H1 (cell line): ENCODE data around the gene ZC3H18. TPM values are rescaled to one million over a fixed set of nuclear protein-coding genes. Genes with fewer than 3 reads are reported as not detected.

ENCODE experiments used
- CTCF ChIA-PET: fragments of 300-600 bp; sonication (Branson Sonifier 250); formaldehyde crosslinking; loops from one replicate; lab custom pipeline; 2021; ENCODE audit not compliant: partially characterized antibody; lab: Charles Lee
- POLR2A ChIA-PET: fragments of 300-600 bp; sonication (Branson Sonifier 250); formaldehyde crosslinking; loops from one replicate; lab custom pipeline; 2021; ENCODE audit warnings: inconsistent platforms; ENCODE audit not compliant: partially characterized antibody; lab: Charles Lee
- DNase-seq, 2 experiments: peaks; one replicate each; pipeline versions ENCODE4 v3.0.0 to v3.0.0-alpha.2; 2010 to 2022; ENCODE audit warnings: low spot score in 2 of 2, low read depth in 1 of 2, mixed read lengths in 1 of 2
- FAIRE-seq: peaks from 2 replicates; lab custom pipeline; 2011; peaks lifted over from hg19 to GRCh38; lab: Jason Lieb, UNC
- H2AFZ ChIP-seq: 2 replicates; pipeline ENCODE4 v1.8.1; 2012; ENCODE audit warnings: low read length, inconsistent platforms
- H2AK5ac ChIP-seq: 2 replicates; pipeline ENCODE4 v1.6.1; 2013; ENCODE audit warnings: low read depth, low read length
- H2BK120ac ChIP-seq: replicated peaks from 2 replicates; pipeline ENCODE3; 2013; ENCODE audit warnings: low read depth, low read length, inconsistent platforms
- H2BK12ac ChIP-seq: 2 replicates; pipeline ENCODE4 v1.6.1; 2013; ENCODE audit warnings: low read depth, low read length
- H2BK15ac ChIP-seq: 2 replicates; pipeline ENCODE4 v1.6.1; 2013; ENCODE audit warnings: low read length
- H2BK20ac ChIP-seq: 2 replicates; pipeline ENCODE4 v1.6.1; 2013; ENCODE audit warnings: low read length
- H2BK5ac ChIP-seq: 2 replicates; pipeline ENCODE4 v1.6.1; 2013; ENCODE audit warnings: low read depth, low read length
- H3K14ac ChIP-seq: 2 replicates; pipeline ENCODE4 v1.6.1; 2013; ENCODE audit warnings: inconsistent platforms; ENCODE audit not compliant: insufficient read length
- H3K18ac ChIP-seq: 2 replicates; pipeline ENCODE4 v1.6.1; 2013; ENCODE audit warnings: low read length; ENCODE audit errors: extremely low read depth
- H3K23ac ChIP-seq: 2 replicates; pipeline ENCODE4 v1.6.1; 2013; ENCODE audit warnings: inconsistent platforms; ENCODE audit not compliant: insufficient read length
- H3K23me2 ChIP-seq: 2 replicates; pipeline ENCODE4 v1.6.1; 2013; ENCODE audit warnings: low read depth, low read length
- H3K27ac ChIP-seq: 2 replicates; pipeline ENCODE4 v1.6.1; 2011; ENCODE audit warnings: low read depth, low read length, inconsistent platforms
- H3K27me3 ChIP-seq, 4 experiments: replicated peaks in 1 of 4; 1 replicate in 1 of 4; 2 replicates in 3 of 4; pipeline versions ENCODE4 v1.6.1 to v1.8.1; 2011 to 2013; ENCODE audit warnings: low read length in 3 of 4, mild to moderate bottlenecking in 3 of 4, inconsistent platforms in 2 of 4, mixed read lengths in 2 of 4, moderate library complexity in 1 of 4; ENCODE audit not compliant: control insufficient read depth in 3 of 4, insufficient read depth in 3 of 4; ENCODE audit errors: extremely low read depth in 1 of 4
- H3K36me3 ChIP-seq, 4 experiments: 2 replicates each; pipeline versions ENCODE4 v1.6.1 to v1.8.1; 2011 to 2013; ENCODE audit warnings: mild to moderate bottlenecking in 4 of 4, low read length in 3 of 4, moderate library complexity in 2 of 4, control low read depth in 1 of 4, inconsistent platforms in 1 of 4; ENCODE audit not compliant: insufficient read depth in 4 of 4, control insufficient read depth in 2 of 4
- H3K4ac ChIP-seq: replicated peaks from 2 replicates; pipeline ENCODE3; 2013; ENCODE audit warnings: low read length, low read depth, mixed read lengths, inconsistent platforms; ENCODE audit not compliant: insufficient read length
- H3K4me1 ChIP-seq, 4 experiments: replicated peaks in 1 of 4; 1 replicate in 1 of 4; 2 replicates in 3 of 4; pipeline versions ENCODE4 v1.6.1 to v1.8.1; 2011 to 2013; ENCODE audit warnings: low read length in 3 of 4, inconsistent platforms in 2 of 4, mixed read lengths in 1 of 4; ENCODE audit not compliant: insufficient read depth in 4 of 4, control insufficient read depth in 3 of 4
- H3K4me2 ChIP-seq, 2 experiments: 2 replicates each; pipeline versions ENCODE4 v1.6.1 to v1.8.1; 2011 to 2013; ENCODE audit warnings: low read depth in 2 of 2, low read length in 2 of 2, control low read depth in 1 of 2, inconsistent platforms in 1 of 2, mild to moderate bottlenecking in 1 of 2; ENCODE audit not compliant: insufficient read depth in 1 of 2
- H3K4me3 ChIP-seq, 4 experiments: fragments of 200-600, 300-600 bp in 1 of 4; sonication (generic), shearing (Covaris generic), sonication (Bioruptor Twin) in 1 of 4; 2 replicates each; pipeline versions ENCODE4 v1.5.1 to v1.8.1; 2011 to 2016; ENCODE audit warnings: low read length in 4 of 4, low read depth in 3 of 4, control low read depth in 2 of 4, inconsistent platforms in 2 of 4, mild to moderate bottlenecking in 2 of 4, mixed read lengths in 1 of 4, moderate library complexity in 1 of 4; ENCODE audit not compliant: insufficient read depth in 2 of 4; ENCODE audit errors: extremely low read depth in 1 of 4
- H3K56ac ChIP-seq: replicated peaks from 2 replicates; pipeline ENCODE3; 2013; ENCODE audit warnings: low read depth, mild to moderate bottlenecking, mixed read lengths, low read length, inconsistent platforms; ENCODE audit not compliant: insufficient read length
- H3K79me1 ChIP-seq: 2 replicates; pipeline ENCODE4 v1.6.1; 2013; ENCODE audit warnings: low read depth, low read length, control low read depth
- H3K79me2 ChIP-seq, 2 experiments: 2 replicates each; pipeline versions ENCODE4 v1.6.1 to v1.8.1; 2012 to 2013; ENCODE audit warnings: low read length in 2 of 2, mild to moderate bottlenecking in 2 of 2, inconsistent platforms in 1 of 2; ENCODE audit not compliant: insufficient read depth in 2 of 2, control insufficient read depth in 1 of 2
- H3K9ac ChIP-seq, 4 experiments: replicated peaks in 1 of 4; 1 replicate in 1 of 4; 2 replicates in 3 of 4; pipeline versions ENCODE4 v1.6.1 to v1.8.1; 2011 to 2013; ENCODE audit warnings: low read depth in 3 of 4, low read length in 3 of 4, control low read depth in 2 of 4, mild to moderate bottlenecking in 2 of 4, moderate library complexity in 2 of 4, inconsistent platforms in 1 of 4; ENCODE audit errors: extremely low read depth in 1 of 4
- H3K9me3 ChIP-seq, 2 experiments: 2 replicates each; pipeline versions ENCODE4 v1.6.1 to v1.8.1; 2012 to 2013; ENCODE audit warnings: mild to moderate bottlenecking in 2 of 2, moderate library complexity in 2 of 2, control low read depth in 1 of 2, inconsistent platforms in 1 of 2, low read depth in 1 of 2, low read length in 1 of 2, mixed read lengths in 1 of 2; ENCODE audit not compliant: insufficient read depth in 2 of 2
- H4K20me1 ChIP-seq, 2 experiments: replicated peaks in 1 of 2; 2 replicates each; pipeline versions ENCODE3 to v1.8.1; 2011 to 2013; ENCODE audit warnings: inconsistent platforms in 2 of 2, low read length in 2 of 2, mild to moderate bottlenecking in 1 of 2; ENCODE audit not compliant: insufficient read depth in 2 of 2, control insufficient read depth in 1 of 2
- H4K5ac ChIP-seq: 2 replicates; pipeline ENCODE4 v1.6.1; 2013; ENCODE audit warnings: low read length, low read depth, mixed read lengths, inconsistent platforms; ENCODE audit not compliant: insufficient read length
- H4K8ac ChIP-seq: 2 replicates; pipeline ENCODE4 v1.8.0; 2013; ENCODE audit warnings: mild to moderate bottlenecking, moderate library complexity, low read length, inconsistent platforms; ENCODE audit not compliant: insufficient read depth; ENCODE audit errors: extremely low read depth
- H4K91ac ChIP-seq: replicated peaks from 2 replicates; pipeline ENCODE3; 2013; ENCODE audit warnings: low read length, mixed read lengths, inconsistent platforms; ENCODE audit not compliant: insufficient read length
- ASH2L ChIP-seq: fragments of 200-600, 300-600 bp; sonication (generic); IDR thresholded peaks from one replicate; pipeline ENCODE4 v1.7.1; 2017; ENCODE audit warnings: low read length
- BCL11A ChIP-seq, 2 experiments: IDR thresholded peaks; one replicate each; pipeline ENCODE4 v1.6.1; 2011; ENCODE audit warnings: low read depth in 2 of 2, low read length in 2 of 2, mild to moderate bottlenecking in 2 of 2
- BRCA1 ChIP-seq: IDR thresholded peaks from 2 replicates; pipeline ENCODE4 v1.6.1; 2012; ENCODE audit warnings: low read depth, low read length, improper control_type of control experiment
- EZH2 ChIP-seq: fragments of 200-600 bp; sonication (generic); IDR thresholded peaks from 2 replicates; pipeline ENCODE4 v1.7.1; 2012; ENCODE audit warnings: low read depth, mild to moderate bottlenecking, moderate library complexity, low read length, inconsistent platforms; ENCODE audit not compliant: severe bottlenecking
- GTF2F1 ChIP-seq: IDR thresholded peaks from 2 replicates; pipeline ENCODE4 v1.6.1; 2012; ENCODE audit warnings: low read depth, low read length, improper control_type of control experiment, borderline replicate concordance
- KDM1A ChIP-seq: fragments of 200-600, 300-600 bp; sonication (generic); IDR thresholded peaks from 2 replicates; pipeline ENCODE4 v1.7.1; 2016; ENCODE audit warnings: mild to moderate bottlenecking, low read length, borderline replicate concordance
- NRF1 ChIP-seq: IDR thresholded peaks from 2 replicates; pipeline ENCODE4 v1.6.1; 2011; ENCODE audit warnings: mild to moderate bottlenecking, low read depth, low read length, improper control_type of control experiment
- POLR2A ChIP-seq, 2 experiments: IDR thresholded peaks; 1 replicate in 1 of 2; 2 replicates in 1 of 2; pipeline ENCODE4 v1.6.1; 2011; ENCODE audit warnings: low read depth in 2 of 2, low read length in 2 of 2, mild to moderate bottlenecking in 2 of 2; ENCODE audit errors: control extremely low read depth in 1 of 2
- SRF ChIP-seq: IDR thresholded peaks from 2 replicates; pipeline ENCODE4 v1.6.1; 2011; ENCODE audit warnings: mild to moderate bottlenecking, low read depth, low read length, moderate library complexity
- TAF7 ChIP-seq: optimal IDR thresholded peaks from 2 replicates; pipeline ENCODE3; 2011; ENCODE audit warnings: low read depth, mild to moderate bottlenecking, inconsistent platforms, low read length, moderate library complexity, borderline replicate concordance
- TCF12 ChIP-seq: IDR thresholded peaks from 2 replicates; pipeline ENCODE4 v1.6.1; 2011; ENCODE audit warnings: low read depth, mild to moderate bottlenecking, low read length
- TEAD4 ChIP-seq: IDR thresholded peaks from 2 replicates; pipeline ENCODE4 v1.6.1; 2012; ENCODE audit warnings: low read depth, low read length, inconsistent platforms, mixed read lengths
- WGBS, 2 experiments: shearing (Covaris generic) in 1 of 2; methylation state at CpG; one replicate each; pipeline versions ENCODE4 v1.1.6 to v1.1.7; 2013 to 2015; ENCODE audit warnings: low lambda C conversion rate in 2 of 2, mixed read lengths in 2 of 2, inconsistent platforms in 1 of 2, low coverage in 1 of 2, missing lambda C conversion rate in 1 of 2; ENCODE audit not compliant: insufficient replicate concordance in 2 of 2, insufficient coverage in 1 of 2, insufficient read length in 1 of 2; ENCODE audit errors: extremely low coverage in 1 of 2, missing lambda C conversion rate in 1 of 2; 5-methylcytosine and 5-hydroxymethylcytosine counted together
- polyA plus RNA-seq, 7 experiments: library from polyadenylated mRNA; depleted of rRNA in 3 of 7; stranded (reverse) in 5 of 7; unstranded in 2 of 7; fragments of >200 nt in 5 of 7; fragments of 200-250 nt in 2 of 7; gene quantifications; 1 replicate in 5 of 7; 2 replicates in 1 of 7; 4 replicates in 1 of 7; pipeline versions ENCODE4 v1.2.1 to v1.2.3, GENCODE V29; 2011 to 2013; ENCODE audit warnings: missing spikeins in 2 of 7, mixed read lengths in 2 of 7
- total RNA-seq: library from RNA; stranded (reverse); fragmentation: NEBNext Ultra II Directional; extraction: Animal tissue kit (Norgen Biotek cat#: 25700); gene quantifications from 2 replicates; pipeline ENCODE4 v1.2.1, GENCODE V29; 2021
- TF ChIP-seq, protein P1 (sequence below): IDR thresholded peaks from 2 replicates; pipeline ENCODE4 v1.6.1; 2012; ENCODE audit warnings: inconsistent platforms

The ZC3H18 gene
- total and polyA plus RNA-seq, 2 of the 8 experiments (the other 6 are each of a cell fraction or from before 2014, with no cell fraction given), result 12.1 to 73.2 TPM

DNA sequence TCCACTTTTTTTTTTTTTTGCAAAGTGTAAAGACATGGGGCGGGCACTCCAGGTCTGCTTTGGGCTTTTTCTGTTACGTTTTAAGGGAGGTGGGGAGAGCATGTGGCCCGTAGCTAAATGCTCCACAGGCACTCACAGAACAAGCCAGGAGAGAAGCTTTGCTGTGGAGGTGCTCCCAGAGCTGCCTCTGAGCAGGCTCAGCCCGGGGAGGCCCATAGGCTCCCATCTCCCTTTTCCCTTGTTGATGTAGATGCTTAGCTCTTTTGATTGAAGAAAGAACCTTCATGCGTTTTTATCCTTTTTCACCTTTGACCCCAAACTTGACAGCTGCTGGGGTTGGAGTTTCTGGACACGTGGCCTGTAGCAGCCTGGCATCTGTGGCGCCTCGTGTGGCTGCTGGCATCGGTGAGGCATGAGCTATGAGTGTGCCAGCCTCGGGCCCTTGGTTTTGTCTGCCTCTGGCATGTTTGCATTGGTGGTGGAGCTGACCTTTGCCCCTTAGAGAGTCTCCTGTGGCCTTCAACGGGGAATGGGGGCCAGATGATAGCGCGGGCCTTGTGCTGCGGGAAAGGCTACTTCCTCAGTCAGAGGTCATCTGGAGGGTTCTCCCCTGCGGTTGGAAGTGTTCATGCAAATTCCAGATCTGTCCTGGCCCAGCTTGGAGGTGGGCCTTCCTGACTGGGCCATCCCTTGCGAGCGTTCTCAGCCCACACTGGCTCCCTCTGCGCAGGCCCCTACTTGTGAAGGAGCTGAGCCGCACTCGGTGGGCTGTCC is 48.2 kb downstream of the ZC3H18 start:
- Histone ChIP-seq H3K18ac (no peak overlapping the region), H3K4me2 (no peak overlapping the region), H4K8ac (no peak overlapping the region), H2BK15ac (no peak overlapping the region), H3K23ac (no peak overlapping the region), H2BK5ac (no peak overlapping the region), H2AK5ac (no peak overlapping the region), H2AFZ (no peak overlapping the region), H2BK20ac (no peak overlapping the region), H2BK12ac (no peak overlapping the region), H4K91ac (no peak overlapping the region), H3K36me3 (peaks cover 11 to 23% (median 17%) of the 10 kb centered on the region in 4 experiments), H3K79me1 (peaks cover 20% of the 10 kb centered on the region), H2BK120ac (no peak overlapping the region), H3K4me1 (peaks cover 0 to 6% (median 0%) of the 10 kb centered on the region in 4 experiments; a peak in 1 of 7 replicates), H3K27me3 (no peaks in the 10 kb centered on the region), H3K79me2 (peaks cover 0 to 13% of the 10 kb centered on the region in 2 experiments; a peak in 1 of 4 replicates), H3K14ac (no peak overlapping the region), H3K9ac (no peak overlapping the region), H3K27ac (no peak overlapping the region; the same call in 1 of the 2 replicates), H3K23me2 (no peaks in the 10 kb centered on the region), H4K20me1 (peaks cover 17 to 22% of the 10 kb centered on the region in 2 experiments), H3K56ac (no peak overlapping the region), H3K4ac (no peak overlapping the region), H4K5ac (no peak overlapping the region), H3K9me3 (no peaks in the 10 kb centered on the region), H3K4me3 (no peak overlapping the region)
- no peak for FAIRE-seq
- DNase-seq, result no peak
- CTCF ChIA-PET, result interaction anchor here (0.7 to 3.3 kb wide), 9 partner anchors 9 to 181 kb away, joined by 3 to 18 read pairs (median 3); no protein-coding TSS in a partner anchor
- POLR2A ChIA-PET, result no interaction called here
- 88% methylated on average over 20 of the region's 20 CpGs; no CpG with 5 or more reads in 1 of the 2 experiments for WGBS, 2 experiments
- no peak for TF ChIP-seq TCF12
- TF ChIP-seq BRCA1, result no peak
- TF ChIP-seq POLR2A (IDR thresholded peaks at IDR 0.05; ENCODE audit: control extremely low read depth in 1 of 2, low read depth in 2 of 2, low read length in 2 of 2), result no peak
- no peak for TF ChIP-seq ASH2L
- TF ChIP-seq KDM1A, result no peak
- TF ChIP-seq SRF, result no peak
- TF ChIP-seq, protein P1, sequence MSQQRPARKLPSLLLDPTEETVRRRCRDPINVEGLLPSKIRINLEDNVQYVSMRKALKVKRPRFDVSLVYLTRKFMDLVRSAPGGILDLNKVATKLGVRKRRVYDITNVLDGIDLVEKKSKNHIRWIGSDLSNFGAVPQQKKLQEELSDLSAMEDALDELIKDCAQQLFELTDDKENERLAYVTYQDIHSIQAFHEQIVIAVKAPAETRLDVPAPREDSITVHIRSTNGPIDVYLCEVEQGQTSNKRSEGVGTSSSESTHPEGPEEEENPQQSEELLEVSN, result no peak
- TF ChIP-seq EZH2, result no peak
- no peak for TF ChIP-seq NRF1
- TF ChIP-seq BCL11A (IDR thresholded peaks at IDR 0.05; ENCODE audit: low read depth in 2 of 2, low read length in 2 of 2), result no peak
- no peak for TF ChIP-seq TEAD4
- no peak for TF ChIP-seq GTF2F1
- TF ChIP-seq TAF7, result no peak
